ENCODE measurements around the gene BRPF3.

Gene BRPF3

GRCh38 chr6:36269834-36270705 lies 73.5 kb downstream of the BRPF3 start, which contains the start of gene PNPLA1:
Gene PNPLA1, plus strand, starts transcription at chr6:36270060. Its CDS starts 400 bp downstream, at chr6:36270460.
- no peak for DNase-seq (ENCODE audit: low spot score)

GRCh38 chr6:36272234-36272633 lies 75.7 kb downstream of the BRPF3 start:
- DNase-seq (ENCODE audit: low spot score): no peak

- DNase-seq (ENCODE audit: low spot score): no peak
These were observed 76.5 kb downstream of the BRPF3 start for GRCh38 chr6:36273067-36273466.

GRCh38 chr6:36273802-36274514 lies 77.4 kb downstream of the BRPF3 start:
- DNase-seq (ENCODE audit: low spot score): no peak

GRCh38 chr6:36276581-36277536 lies 80.3 kb downstream of the BRPF3 start:
- DNase-seq (ENCODE audit: low spot score): no peak

- DNase-seq (ENCODE audit: low spot score): no peak
These were observed 81.5 kb downstream of the BRPF3 start for GRCh38 chr6:36277946-36278470.

- no peak for DNase-seq (ENCODE audit: low spot score)
These were observed 83.9 kb downstream of the BRPF3 start for GRCh38 chr6:36280467-36280866.

GRCh38 chr6:36280983-36281382 lies 84.4 kb downstream of the BRPF3 start:
- no peak for DNase-seq (ENCODE audit: low spot score)
